Stomach smooth muscle (tissue), 2 donors: ENCODE data around the gene CAPNS1.
"Not testable (repeated sequence)": the region's sequence is repeated elsewhere in the genome, so short reads cannot be mapped to it uniquely, and the experiment has no call there.

Experiments used
- H3K27ac ChIP-seq: one replicate; pipeline ENCODE4 v1.7.0; 2013; ENCODE audit warnings: mild to moderate bottlenecking, low read length, inconsistent platforms
- H3K27me3 ChIP-seq, 2 donors: one replicate each; pipeline ENCODE4 v1.7.0; 2013; ENCODE audit warnings: low read length in 2 of 2; ENCODE audit not compliant: insufficient read depth in 2 of 2, control insufficient read depth in 1 of 2
- H3K36me3 ChIP-seq, 2 donors: one replicate each; pipeline ENCODE4 v1.7.0; 2013; ENCODE audit warnings: low read length in 2 of 2; ENCODE audit not compliant: control insufficient read depth in 2 of 2, insufficient read depth in 2 of 2
- H3K4me1 ChIP-seq: one replicate; pipeline ENCODE4 v1.7.0; 2013; ENCODE audit warnings: low read length; ENCODE audit not compliant: control insufficient read depth, insufficient read depth
- H3K4me3 ChIP-seq, 2 donors: one replicate each; pipeline ENCODE4 v1.7.0; 2013; ENCODE audit warnings: low read length in 2 of 2
- H3K9ac ChIP-seq, 2 donors: one replicate each; pipeline ENCODE4 v1.7.0; 2013; ENCODE audit warnings: low read length in 2 of 2, mild to moderate bottlenecking in 1 of 2
- H3K9me3 ChIP-seq, 2 donors: one replicate each; pipeline ENCODE4 v1.7.0; 2013; ENCODE audit warnings: low read length in 2 of 2; ENCODE audit not compliant: control insufficient read depth in 2 of 2
- donor health status: healthy.
- donor health status: Pancreatic carcinoma.

The CAPNS1 gene

GRCh38 chr19:36186722-36187121, 46.9 kb downstream of the CAPNS1 start:
- not testable (repeated sequence) for H3K9me3 ChIP-seq, H3K4me3 ChIP-seq, H3K4me1 ChIP-seq, H3K27ac ChIP-seq, H3K27me3 ChIP-seq, H3K9ac ChIP-seq
- H3K36me3 ChIP-seq: peaks cover 11% of the 10 kb centered on the region in 2 donors

- no peak overlapping the region for H3K27ac ChIP-seq
These were observed 56.4 kb downstream of the CAPNS1 start for GRCh38 chr19:36196249-36196648.

GRCh38 chr19:36198119-36198518, 58.3 kb downstream of the CAPNS1 start:
- Histone ChIP-seq H3K27ac (no peak overlapping the region), H3K9me3 (no peaks in the 10 kb centered on the region), H3K27me3 (no peaks in the 10 kb centered on the region), H3K4me3 (no peak overlapping the region), H3K4me1 (no peaks in the 10 kb centered on the region), H3K36me3 (peaks cover 12 to 18% of the 10 kb centered on the region in 2 donors), H3K9ac (no peak overlapping the region)

More at GRCh38 chr19:36196249-36196648, 56.4 kb downstream of the CAPNS1 start:
- no peak overlapping the region for H3K4me3 ChIP-seq
- H3K36me3 ChIP-seq: peaks cover 12 to 17% of the 10 kb centered on the region in 2 donors
- H3K9ac ChIP-seq: no peak overlapping the region
- H3K9me3 ChIP-seq: no peaks in the 10 kb centered on the region
- no peaks in the 10 kb centered on the region for H3K4me1 ChIP-seq
- no peaks in the 10 kb centered on the region for H3K27me3 ChIP-seq
